Esophagus muscularis mucosa (tissue), 3 donors: ENCODE results near the gene AFTPH.

Source experiments
- CTCF ChIP-seq, 3 experiments: fragments of 200-600 bp in 2 of 3; fragments of 450-650 bp in 1 of 3; sonication (generic) in 2 of 3; IDR thresholded peaks; one replicate each; pipeline ENCODE4 v1.5.1; 2017 to 2019; ENCODE audit warnings: antibody characterized with exemption in 3 of 3, mild to moderate bottlenecking in 2 of 3, moderate library complexity in 1 of 3
- POLR2AphosphoS5 ChIP-seq, 2 donors: sonication (generic); formaldehyde crosslinking; IDR thresholded peaks; one replicate each; pipeline ENCODE4 v1.6.1; 2017; ENCODE audit warnings: antibody characterized with exemption in 2 of 2

GRCh38 chr2:64538764-64539433, 14.8 kb downstream of the AFTPH start:
- no peak for TF ChIP-seq CTCF (IDR thresholded peaks at IDR 0.05)
- no peak for TF ChIP-seq POLR2AphosphoS5 (IDR thresholded peaks at IDR 0.05)
